SK-N-SH (cell line): ENCODE measurements around the gene GULP1. TPM values are rescaled to one million over a fixed set of nuclear protein-coding genes. Genes with fewer than 3 reads are reported as not detected.

Experiments
- CTCF ChIA-PET: fragments of 300-600, 350-600 bp; formaldehyde crosslinking; extraction: SDS; loops from one replicate; lab custom pipeline; 2021; lab: Yijun Ruan, JAX
- POLR2A ChIA-PET: fragments of 350-600 bp; sonication (Branson Sonifier 250); formaldehyde crosslinking; extraction: SDS; loops from one replicate; lab custom pipeline; 2020; ENCODE audit warnings: antibody characterized with exemption, inconsistent platforms; lab: Yijun Ruan, JAX
- DNase-seq: peaks from one replicate; pipeline ENCODE4 v3.0.0; 2012
- H2AFZ ChIP-seq: fragments of 200-600 bp; sonication (generic); 2 replicates; pipeline ENCODE4 v1.8.1; 2016; ENCODE audit warnings: antibody characterized with exemption, mild to moderate bottlenecking, low read depth
- H3F3A ChIP-seq: fragments of 200-600 bp; sonication (generic); replicated peaks from 2 replicates; pipeline ENCODE3; 2016; ENCODE audit warnings: antibody characterized with exemption, mild to moderate bottlenecking; ENCODE audit not compliant: insufficient read depth
- H3K27ac ChIP-seq, 2 experiments: fragments of 200-500 bp in 1 of 2; fragments of 200-600 bp in 1 of 2; sonication (Bioruptor generic) in 1 of 2; sonication (generic), shearing (Covaris generic) in 1 of 2; 2 replicates each; pipeline versions ENCODE4 v1.5.1 to v1.6.1; 2014 to 2016; ENCODE audit warnings: low read depth in 2 of 2, inconsistent platforms in 1 of 2, low read length in 1 of 2, mild to moderate bottlenecking in 1 of 2, mixed read lengths in 1 of 2
- H3K27me3 ChIP-seq: fragments of 200-600 bp; sonication (generic), shearing (Covaris generic); 2 replicates; pipeline ENCODE4 v1.6.1; 2016; ENCODE audit warnings: mixed run types; ENCODE audit not compliant: insufficient read depth
- H3K36me3 ChIP-seq, 2 experiments: fragments of 200-500 bp in 1 of 2; fragments of 200-600 bp in 1 of 2; sonication (Bioruptor generic) in 1 of 2; sonication (generic) in 1 of 2; replicated peaks in 1 of 2; 2 replicates each; pipeline versions ENCODE3 to v1.5.1; 2014 to 2016; ENCODE audit warnings: low read length in 1 of 2, mild to moderate bottlenecking in 1 of 2; ENCODE audit not compliant: insufficient read depth in 2 of 2, control insufficient read depth in 1 of 2
- H3K4me1 ChIP-seq, 2 experiments: fragments of 200-500 bp in 1 of 2; fragments of 200-600 bp in 1 of 2; sonication (Bioruptor generic) in 1 of 2; sonication (generic), shearing (Covaris generic) in 1 of 2; 2 replicates each; pipeline versions ENCODE4 v1.5.1 to v1.6.1; 2014 to 2016; ENCODE audit warnings: low read depth in 1 of 2, low read length in 1 of 2, mixed run types in 1 of 2; ENCODE audit not compliant: insufficient read depth in 2 of 2, control insufficient read depth in 1 of 2
- H3K4me2 ChIP-seq: fragments of 200-600 bp; sonication (generic), shearing (Covaris generic); 2 replicates; pipeline ENCODE4 v1.6.1; 2017; ENCODE audit warnings: mixed run types
- H3K4me3 ChIP-seq, 2 experiments: fragments of 200-500 bp in 1 of 2; fragments of 200-600 bp in 1 of 2; sonication (Bioruptor generic) in 1 of 2; sonication (generic), shearing (Covaris generic) in 1 of 2; 2 replicates each; pipeline versions ENCODE4 v1.5.1 to v1.8.1; 2014 to 2016; ENCODE audit warnings: low read depth in 2 of 2, inconsistent platforms in 1 of 2, low read length in 1 of 2, mild to moderate bottlenecking in 1 of 2, mixed read lengths in 1 of 2, moderate library complexity in 1 of 2
- H3K79me2 ChIP-seq: fragments of 200-600 bp; sonication (generic); 2 replicates; pipeline ENCODE4 v1.8.1; 2017; ENCODE audit warnings: mild to moderate bottlenecking; ENCODE audit not compliant: insufficient read depth
- H3K9ac ChIP-seq: fragments of 200-600 bp; sonication (generic); 2 replicates; pipeline ENCODE4 v1.6.1; 2017; ENCODE audit warnings: mixed run types
- H3K9me2 ChIP-seq: fragments of 200-600 bp; sonication (generic); 2 replicates; pipeline ENCODE4 v1.6.1; 2017; ENCODE audit warnings: mixed run types
- H3K9me3 ChIP-seq: fragments of 200-600 bp; sonication (generic); 2 replicates; pipeline ENCODE4 v1.6.1; 2017; ENCODE audit warnings: mixed run types, mild to moderate bottlenecking, moderate library complexity
- H4K20me1 ChIP-seq: fragments of 200-600 bp; sonication (generic); 2 replicates; pipeline ENCODE4 v1.6.1; 2017; ENCODE audit warnings: mild to moderate bottlenecking, mixed run types; ENCODE audit not compliant: insufficient read depth
- ELF1 ChIP-seq: IDR thresholded peaks from 2 replicates; pipeline ENCODE4 v1.4.0; 2012
- FOSL2 ChIP-seq: IDR thresholded peaks from 2 replicates; pipeline ENCODE4 v1.4.0; 2012; ENCODE audit warnings: low read depth, mild to moderate bottlenecking, moderate library complexity, borderline replicate concordance
- FOXM1 ChIP-seq: IDR thresholded peaks from 2 replicates; pipeline ENCODE4 v1.4.0; 2012; ENCODE audit warnings: low read depth, mild to moderate bottlenecking
- GATA2 ChIP-seq: sonication (generic); formaldehyde crosslinking; IDR thresholded peaks from 2 replicates; pipeline ENCODE4 v1.5.0; 2020; ENCODE audit warnings: mild to moderate bottlenecking, missing genetic modification reagents
- JUND ChIP-seq: IDR thresholded peaks from 2 replicates; pipeline ENCODE4 v1.4.0; 2012
- REST ChIP-seq: IDR thresholded peaks from 2 replicates; pipeline ENCODE4 v1.6.1; 2012; ENCODE audit warnings: mild to moderate bottlenecking, low read depth, low read length, moderate library complexity
- TAF1 ChIP-seq: IDR thresholded peaks from 2 replicates; pipeline ENCODE4 v1.6.1; 2012; ENCODE audit warnings: low read depth, mild to moderate bottlenecking, low read length, moderate library complexity, borderline replicate concordance
- WGBS: methylation state at CpG from one replicate; pipeline ENCODE4 v1.1.6; 2017; ENCODE audit warnings: low lambda C conversion rate; 5-methylcytosine and 5-hydroxymethylcytosine counted together
- polyA plus RNA-seq, 3 experiments: library from polyadenylated mRNA; depleted of rRNA; stranded (reverse); fragments of >200 nt; gene quantifications; 2 replicates each; pipeline ENCODE4 v1.2.3, GENCODE V29; 2012
- TF ChIP-seq, protein P1 (sequence below): IDR thresholded peaks from 2 replicates; pipeline ENCODE4; 2012
- TF ChIP-seq, protein P2 (sequence below): fragments of 200-600 bp; sonication (generic); IDR thresholded peaks from 2 replicates; pipeline ENCODE4 v1.6.1; 2017; ENCODE audit warnings: antibody characterized with exemption, mild to moderate bottlenecking, moderate library complexity

GULP1 gene
- polyA plus RNA-seq, 1 of the 3 experiments (the other 2 are of a cell fraction), result 33.8 TPM

- TF ChIP-seq REST, result peak; percentile 72; the same call in 1 of the 2 replicates
- TF ChIP-seq, protein P1, sequence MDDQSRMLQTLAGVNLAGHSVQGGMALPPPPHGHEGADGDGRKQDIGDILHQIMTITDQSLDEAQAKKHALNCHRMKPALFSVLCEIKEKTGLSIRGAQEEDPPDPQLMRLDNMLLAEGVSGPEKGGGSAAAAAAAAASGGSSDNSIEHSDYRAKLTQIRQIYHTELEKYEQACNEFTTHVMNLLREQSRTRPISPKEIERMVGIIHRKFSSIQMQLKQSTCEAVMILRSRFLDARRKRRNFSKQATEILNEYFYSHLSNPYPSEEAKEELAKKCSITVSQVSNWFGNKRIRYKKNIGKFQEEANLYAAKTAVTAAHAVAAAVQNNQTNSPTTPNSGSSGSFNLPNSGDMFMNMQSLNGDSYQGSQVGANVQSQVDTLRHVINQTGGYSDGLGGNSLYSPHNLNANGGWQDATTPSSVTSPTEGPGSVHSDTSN, result peak; percentile 49; the same call in 1 of the 2 replicates
- TF ChIP-seq, protein P2, sequence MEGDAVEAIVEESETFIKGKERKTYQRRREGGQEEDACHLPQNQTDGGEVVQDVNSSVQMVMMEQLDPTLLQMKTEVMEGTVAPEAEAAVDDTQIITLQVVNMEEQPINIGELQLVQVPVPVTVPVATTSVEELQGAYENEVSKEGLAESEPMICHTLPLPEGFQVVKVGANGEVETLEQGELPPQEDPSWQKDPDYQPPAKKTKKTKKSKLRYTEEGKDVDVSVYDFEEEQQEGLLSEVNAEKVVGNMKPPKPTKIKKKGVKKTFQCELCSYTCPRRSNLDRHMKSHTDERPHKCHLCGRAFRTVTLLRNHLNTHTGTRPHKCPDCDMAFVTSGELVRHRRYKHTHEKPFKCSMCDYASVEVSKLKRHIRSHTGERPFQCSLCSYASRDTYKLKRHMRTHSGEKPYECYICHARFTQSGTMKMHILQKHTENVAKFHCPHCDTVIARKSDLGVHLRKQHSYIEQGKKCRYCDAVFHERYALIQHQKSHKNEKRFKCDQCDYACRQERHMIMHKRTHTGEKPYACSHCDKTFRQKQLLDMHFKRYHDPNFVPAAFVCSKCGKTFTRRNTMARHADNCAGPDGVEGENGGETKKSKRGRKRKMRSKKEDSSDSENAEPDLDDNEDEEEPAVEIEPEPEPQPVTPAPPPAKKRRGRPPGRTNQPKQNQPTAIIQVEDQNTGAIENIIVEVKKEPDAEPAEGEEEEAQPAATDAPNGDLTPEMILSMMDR, result no peak
- TF ChIP-seq FOXM1, result 0 out of 2 replicates have a peak, but pooled peaks have one; percentile 4
- TF ChIP-seq, all 33 proteins: peak for 14
These were observed 2.1 kb downstream of the GULP1 start (continued) for GRCh38 chr2:188293601-188294351.

DNA sequence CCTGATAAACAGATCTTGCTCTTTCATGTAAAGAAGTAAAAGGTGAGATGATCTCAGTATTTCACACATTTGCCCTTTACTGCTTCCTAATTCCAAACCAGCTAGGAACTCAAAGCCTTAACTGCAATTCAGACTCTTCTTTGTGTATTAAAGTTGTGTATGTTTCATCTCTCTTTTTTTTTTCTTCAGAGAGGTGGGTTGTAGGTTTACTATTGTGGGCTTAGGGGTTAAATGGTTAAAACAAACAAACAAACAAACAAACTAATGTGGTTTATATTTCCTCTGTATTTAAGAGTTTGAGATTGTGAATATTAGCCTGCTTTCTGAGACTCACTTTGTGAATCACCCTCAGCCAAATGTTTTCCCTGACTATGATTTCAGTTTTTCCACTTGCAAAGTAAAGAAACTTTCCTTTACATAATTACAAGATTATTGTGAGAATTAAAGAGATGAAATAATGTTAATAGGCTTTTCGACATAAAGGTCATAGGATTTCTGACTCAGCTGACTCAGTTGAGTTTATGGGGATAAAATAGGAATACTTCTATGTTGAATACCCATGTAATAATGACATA is 2.8 kb downstream of the GULP1 start:
- Histone ChIP-seq H3K4me3 (peak overlapping the region; percentile 88 to 97), H3K79me2 (peaks cover 89% of the 10 kb centered on the region), H3K4me1 (peaks cover 3 to 5% of the 10 kb centered on the region in 2 experiments; a peak in 2 of 4 replicates), H3K9me2 (no peaks in the 10 kb centered on the region), H3K4me2 (peak overlapping the region; percentile 90), H3K9ac (peak overlapping the region; percentile 91), H2AFZ (0 out of 2 replicates have a peak overlapping the region, but pooled peaks have one; percentile 0), H3K27me3 (no peaks in the 10 kb centered on the region), H3K9me3 (no peaks in the 10 kb centered on the region), H3K27ac (peak overlapping the region; percentile 88 to 99), H3K36me3 (peaks cover 0 to 4% of the 10 kb centered on the region in 2 experiments), H4K20me1 (no peaks in the 10 kb centered on the region), H3F3A (peaks cover 29% of the 10 kb centered on the region)
- WGBS, result 0% methylated on average over 1 of the region's 1 CpG
- no peak for TF ChIP-seq TAF1
- no peak for TF ChIP-seq FOSL2
- TF ChIP-seq JUND, result no peak
- TF ChIP-seq ELF1, result no peak
- TF ChIP-seq GATA2 (CRISPR knock-in tag), result no peak
- ChIA-PET CTCF (interaction anchor here (0.6 to 4.9 kb wide), 14 partner anchors 14 to 795 kb away, joined by 3 to 36 read pairs (median 3); no protein-coding TSS in a partner anchor), POLR2A (interaction anchor here (0.6 to 4.1 kb wide), 2 partner anchors 31 to 1286 kb away, joined by 4 to 27 read pairs; partner anchors contain the start of gene SLC40A1)
- no peak for DNase-seq
